Right renal cortex interstitium (tissue), 3 donors: ENCODE results near the gene CPNE4. TPM values are rescaled to one million over a fixed set of nuclear protein-coding genes. Genes with fewer than 3 reads are reported as not detected.
A peak's percentile ranks its signal among the peaks of the same experiment; 100 is the strongest.

Experiments
- DNase-seq, 3 donors: peaks; one replicate each; pipeline ENCODE4 v3.0.0-alpha.2; 2013; ENCODE audit warnings: low read depth in 3 of 3, low spot score in 2 of 3
- polyA plus RNA-seq, 3 donors: library from polyadenylated mRNA; unstranded; fragments of 120-200 nt; gene quantifications; one replicate each; pipeline ENCODE4 v1.2.1, GENCODE V29; 2013; ENCODE audit not compliant: insufficient read length in 3 of 3

The CPNE4 gene
- polyA plus RNA-seq, 3 donors: 0.19 to 0.42 (median 0.28) TPM

GRCh38 chr3:131804565-131805133 lies 230.2 kb downstream of the CPNE4 start:
- no peak for DNase-seq

- no peak for DNase-seq
Measured at GRCh38 chr3:131803113-131803512, 231.7 kb downstream of the CPNE4 start.

GRCh38 chr3:131802029-131802428 lies 232.8 kb downstream of the CPNE4 start:
- no peak for DNase-seq

- no peak for DNase-seq
Measured at GRCh38 chr3:131801566-131801965, 233.2 kb downstream of the CPNE4 start.

- DNase-seq: no peak
Measured at GRCh38 chr3:131797776-131798175, 237.0 kb downstream of the CPNE4 start.

- DNase-seq: no peak
Measured at GRCh38 chr3:131796558-131797198, 238.1 kb downstream of the CPNE4 start.

- no peak for DNase-seq
Measured at GRCh38 chr3:131796111-131796510, 238.7 kb downstream of the CPNE4 start.

GRCh38 chr3:131795390-131796090 lies 239.3 kb downstream of the CPNE4 start:
- DNase-seq: no peak

GRCh38 chr3:131794766-131795388 lies 239.9 kb downstream of the CPNE4 start:
- peak; percentile 13 to 32 (median 16) for DNase-seq

GRCh38 chr3:131793870-131794269 lies 240.9 kb downstream of the CPNE4 start:
- no peak for DNase-seq

- no peak for DNase-seq
Measured at GRCh38 chr3:131789188-131789587, 245.6 kb downstream of the CPNE4 start.

GRCh38 chr3:131786386-131786785 lies 248.4 kb downstream of the CPNE4 start:
- no peak for DNase-seq

- DNase-seq: no peak
Measured at GRCh38 chr3:131782751-131783150, 252.1 kb downstream of the CPNE4 start.

- no peak for DNase-seq
Measured at GRCh38 chr3:131778526-131778925, 256.3 kb downstream of the CPNE4 start.

- DNase-seq: no peak
Measured at GRCh38 chr3:131775650-131776049, 259.2 kb downstream of the CPNE4 start.

GRCh38 chr3:131772269-131773026 lies 262.4 kb downstream of the CPNE4 start:
- DNase-seq: no peak

GRCh38 chr3:131762981-131763564 lies 271.7 kb downstream of the CPNE4 start:
- no peak for DNase-seq

- no peak for DNase-seq
Measured at GRCh38 chr3:131756405-131756804, 278.4 kb downstream of the CPNE4 start.

GRCh38 chr3:131755380-131755779 lies 279.4 kb downstream of the CPNE4 start:
- DNase-seq: no peak

GRCh38 chr3:131750256-131750655 lies 284.6 kb downstream of the CPNE4 start:
- DNase-seq: no peak

GRCh38 chr3:131749826-131750225 lies 285.0 kb downstream of the CPNE4 start:
- DNase-seq: no peak
